Activated T-cell treated with anti-CD3 and anti-CD28 coated beads for 1 hour (primary cell): ENCODE data around the gene SSTR5.
"Not testable (repeated sequence)": the region's sequence is repeated elsewhere in the genome, so short reads cannot be mapped to it uniquely, and the experiment has no call there.

Experiments
- DNase-seq: peaks from one replicate; pipeline ENCODE4 v3.0.0-alpha.2; 2020; ENCODE audit warnings: low read depth

Gene SSTR5

DNA sequence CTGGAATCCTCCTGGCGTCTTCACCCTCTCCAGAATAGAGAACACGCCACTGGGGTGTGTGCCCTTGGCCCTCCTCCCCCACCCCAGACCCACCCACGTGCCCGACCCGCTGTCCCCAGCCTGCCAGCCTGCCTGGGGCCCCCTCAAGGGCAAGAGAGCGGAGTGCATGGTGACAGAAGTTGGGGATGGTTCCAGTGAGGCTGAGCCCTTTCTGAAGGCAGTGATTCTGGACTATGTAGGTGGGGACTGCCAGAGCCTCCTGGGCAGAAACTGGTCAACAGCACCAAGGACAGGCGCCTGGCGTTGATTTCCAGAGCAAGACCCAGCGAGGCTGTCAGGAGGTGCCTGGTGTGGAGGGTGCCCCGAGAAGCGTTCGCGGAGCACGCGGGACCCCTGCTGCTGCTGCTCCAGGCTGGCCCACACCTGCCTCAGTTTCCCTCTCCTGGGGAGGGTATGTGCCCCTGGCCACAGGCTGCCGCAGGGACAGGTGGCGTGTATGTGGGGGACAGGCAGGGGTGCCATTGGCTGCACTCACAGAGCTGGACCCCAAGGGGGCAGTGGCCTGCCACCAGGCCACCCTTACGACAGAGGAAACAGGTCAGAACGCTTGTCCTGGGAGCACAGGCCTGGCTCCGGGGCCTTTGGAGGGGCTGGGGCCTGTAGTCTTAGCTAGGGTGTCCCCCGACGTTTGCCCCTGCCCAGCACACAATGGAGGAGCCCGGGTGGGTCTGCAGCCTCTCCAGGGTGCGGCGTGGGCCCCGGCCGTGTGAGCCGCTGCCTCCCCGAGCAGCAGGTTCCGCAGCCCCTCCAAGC, 1.2 kb downstream of the SSTR5 start:
- no peak for DNase-seq

DNA sequence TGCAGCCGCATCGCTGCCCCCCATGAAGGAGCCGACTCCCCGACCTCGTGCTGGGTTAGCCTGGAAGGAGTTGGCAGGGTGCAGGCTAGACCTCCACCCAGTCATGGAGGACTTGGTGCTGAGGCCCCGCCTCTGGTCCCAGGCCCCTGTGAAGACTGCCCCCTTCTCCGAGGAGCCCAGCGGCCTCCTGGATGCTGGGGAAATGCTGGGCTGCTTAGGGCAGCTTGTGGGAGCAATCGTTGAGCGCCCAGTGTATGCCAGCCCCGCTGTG, 1.8 kb downstream of the SSTR5 start:
- DNase-seq, result no peak

DNA sequence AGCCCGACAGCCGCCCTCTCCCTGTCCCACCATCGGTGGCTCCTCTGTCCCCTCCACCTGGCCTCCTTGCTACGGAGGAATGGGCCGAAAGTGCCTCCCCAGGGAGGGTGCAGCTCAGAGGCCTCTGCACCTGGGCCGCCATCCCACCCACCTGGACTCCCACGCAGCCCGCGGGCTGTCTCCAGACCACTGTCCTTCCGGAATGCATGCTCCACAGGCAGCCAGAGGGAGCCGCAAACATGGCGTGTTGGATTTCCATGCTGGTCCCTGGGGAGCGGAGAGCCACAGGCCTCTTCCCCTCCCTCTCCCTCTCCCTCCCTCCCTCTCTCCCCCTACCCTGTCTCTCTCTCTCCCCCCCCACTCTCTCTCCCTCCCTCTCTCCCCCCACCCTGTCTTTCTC, 3.0 kb downstream of the SSTR5 start:
- no peak for DNase-seq

DNA sequence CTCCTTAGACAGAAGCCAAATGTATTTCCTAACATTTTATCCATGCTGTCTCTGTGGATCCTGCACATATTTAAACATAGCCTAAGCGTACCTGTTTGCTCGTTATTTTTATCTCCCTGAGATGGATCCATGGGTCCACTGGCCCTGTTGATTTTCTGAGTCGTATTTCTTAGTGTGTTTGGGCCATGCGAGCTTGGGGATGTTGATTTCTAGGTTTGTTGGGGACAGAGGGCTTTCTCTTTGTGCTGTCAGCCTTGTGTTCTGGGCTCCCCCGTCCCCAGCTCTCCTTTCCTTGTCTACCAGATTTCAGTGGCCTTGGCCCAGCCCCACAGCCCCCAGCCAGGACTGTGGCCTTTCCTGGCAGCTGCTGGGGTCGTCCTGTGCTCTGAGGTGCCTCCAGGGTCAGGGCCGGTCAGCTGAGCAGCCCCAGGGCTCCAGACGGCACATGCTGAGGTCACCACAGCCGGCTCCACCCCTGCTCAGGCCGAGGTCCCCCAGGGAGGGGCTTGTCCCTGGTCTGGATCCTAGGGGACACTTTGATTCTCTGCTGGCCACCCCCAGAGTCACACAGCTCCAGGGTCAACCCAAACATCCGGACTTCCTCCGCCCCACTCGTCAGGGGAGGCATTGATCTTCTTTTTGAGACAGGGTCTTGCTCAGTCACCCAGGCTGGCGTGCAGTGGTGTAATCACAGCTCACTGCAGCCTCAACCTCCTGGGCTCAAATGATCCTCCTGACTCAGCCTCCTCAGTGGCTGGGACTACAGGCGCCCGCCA, 4.4 kb downstream of the SSTR5 start:
- no peak for DNase-seq

DNA sequence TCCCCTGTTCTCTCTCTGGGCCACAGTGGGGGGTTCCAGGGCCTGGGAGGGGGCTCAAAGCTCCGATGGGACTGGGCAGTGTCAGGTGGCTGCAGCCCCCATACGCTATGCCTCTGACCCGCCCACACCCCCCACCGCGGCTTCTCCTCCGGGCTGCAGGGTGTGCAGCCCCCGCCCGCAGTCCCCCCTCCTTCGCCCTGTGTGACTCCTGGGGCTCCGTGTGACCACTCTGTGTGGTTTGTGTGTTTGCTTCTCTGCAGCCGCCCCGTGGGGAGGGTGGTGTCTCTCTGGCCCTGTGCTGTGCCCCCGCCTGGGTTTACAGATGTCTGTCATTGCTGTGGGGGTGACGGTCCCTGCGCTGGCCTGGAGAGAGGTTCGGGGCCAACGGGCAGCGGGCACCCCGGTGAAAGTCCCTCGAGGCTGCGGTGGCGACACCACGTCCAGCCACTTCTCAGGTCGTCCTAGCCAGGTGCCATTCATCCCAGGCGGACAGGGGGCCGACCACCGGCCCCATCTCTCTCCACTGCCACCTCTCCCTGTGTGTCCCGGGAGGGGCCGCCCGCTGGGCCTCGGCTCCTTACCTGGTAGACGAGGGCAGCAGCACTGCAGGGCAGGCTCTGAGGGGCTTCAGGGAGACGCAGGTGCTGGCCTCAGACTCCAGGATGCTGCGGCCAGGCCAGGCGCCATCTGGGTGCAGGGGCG, 5.5 kb downstream of the SSTR5 start:
- no peak for DNase-seq

DNA sequence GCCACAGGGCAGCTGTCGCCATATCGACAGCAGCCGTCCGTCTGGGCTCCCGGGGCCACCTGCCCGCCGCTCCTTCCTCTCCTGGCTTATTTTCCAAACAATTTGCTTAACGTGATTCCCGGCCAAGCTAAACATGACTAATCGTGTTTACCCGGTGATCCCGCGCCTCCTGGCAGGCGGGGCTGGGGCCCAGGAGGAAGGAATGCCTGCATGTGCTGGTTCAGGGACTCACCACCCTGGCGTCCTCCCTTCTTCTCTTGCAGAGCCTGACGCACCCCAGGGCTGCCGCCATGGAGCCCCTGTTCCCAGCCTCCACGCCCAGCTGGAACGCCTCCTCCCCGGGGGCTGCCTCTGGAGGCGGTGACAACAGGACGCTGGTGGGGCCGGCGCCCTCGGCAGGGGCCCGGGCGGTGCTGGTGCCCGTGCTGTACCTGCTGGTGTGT, 6.1 kb downstream of the SSTR5 start:
- no peak for DNase-seq

DNA sequence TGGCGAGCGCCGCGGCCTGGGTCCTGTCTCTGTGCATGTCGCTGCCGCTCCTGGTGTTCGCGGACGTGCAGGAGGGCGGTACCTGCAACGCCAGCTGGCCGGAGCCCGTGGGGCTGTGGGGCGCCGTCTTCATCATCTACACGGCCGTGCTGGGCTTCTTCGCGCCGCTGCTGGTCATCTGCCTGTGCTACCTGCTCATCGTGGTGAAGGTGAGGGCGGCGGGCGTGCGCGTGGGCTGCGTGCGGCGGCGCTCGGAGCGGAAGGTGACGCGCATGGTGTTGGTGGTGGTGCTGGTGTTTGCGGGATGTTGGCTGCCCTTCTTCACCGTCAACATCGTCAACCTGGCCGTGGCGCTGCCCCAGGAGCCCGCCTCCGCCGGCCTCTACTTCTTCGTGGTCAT, 6.8 kb downstream of the SSTR5 start:
- DNase-seq, result no peak

DNA sequence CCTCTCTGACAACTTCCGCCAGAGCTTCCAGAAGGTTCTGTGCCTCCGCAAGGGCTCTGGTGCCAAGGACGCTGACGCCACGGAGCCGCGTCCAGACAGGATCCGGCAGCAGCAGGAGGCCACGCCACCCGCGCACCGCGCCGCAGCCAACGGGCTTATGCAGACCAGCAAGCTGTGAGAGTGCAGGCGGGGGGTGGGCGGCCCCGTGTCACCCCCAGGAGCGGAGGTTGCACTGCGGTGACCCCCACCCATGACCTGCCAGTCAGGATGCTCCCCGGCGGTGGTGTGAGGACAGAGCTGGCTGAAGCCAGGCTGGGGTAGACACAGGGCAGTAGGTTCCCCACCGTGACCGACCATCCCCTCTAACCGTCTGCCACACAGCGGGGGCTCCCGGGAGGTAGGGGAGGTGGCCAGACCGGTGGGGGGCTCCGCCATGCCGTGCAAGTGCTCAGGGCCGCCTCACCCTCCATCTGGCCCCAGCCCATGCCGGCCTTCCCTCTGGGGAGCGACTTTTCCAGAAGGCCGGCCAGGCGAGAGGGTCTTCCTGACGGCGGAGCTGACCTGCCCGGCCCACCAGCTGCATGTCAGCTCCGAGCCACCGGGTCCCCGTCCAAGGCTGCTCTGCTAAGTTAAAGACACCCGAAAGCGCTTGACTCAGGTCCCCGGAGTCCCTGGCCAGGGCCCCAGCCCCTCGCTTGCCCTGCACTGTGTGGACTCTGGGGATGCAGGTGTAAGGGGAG, 7.4 kb downstream of the SSTR5 start:
- no peak for DNase-seq

DNA sequence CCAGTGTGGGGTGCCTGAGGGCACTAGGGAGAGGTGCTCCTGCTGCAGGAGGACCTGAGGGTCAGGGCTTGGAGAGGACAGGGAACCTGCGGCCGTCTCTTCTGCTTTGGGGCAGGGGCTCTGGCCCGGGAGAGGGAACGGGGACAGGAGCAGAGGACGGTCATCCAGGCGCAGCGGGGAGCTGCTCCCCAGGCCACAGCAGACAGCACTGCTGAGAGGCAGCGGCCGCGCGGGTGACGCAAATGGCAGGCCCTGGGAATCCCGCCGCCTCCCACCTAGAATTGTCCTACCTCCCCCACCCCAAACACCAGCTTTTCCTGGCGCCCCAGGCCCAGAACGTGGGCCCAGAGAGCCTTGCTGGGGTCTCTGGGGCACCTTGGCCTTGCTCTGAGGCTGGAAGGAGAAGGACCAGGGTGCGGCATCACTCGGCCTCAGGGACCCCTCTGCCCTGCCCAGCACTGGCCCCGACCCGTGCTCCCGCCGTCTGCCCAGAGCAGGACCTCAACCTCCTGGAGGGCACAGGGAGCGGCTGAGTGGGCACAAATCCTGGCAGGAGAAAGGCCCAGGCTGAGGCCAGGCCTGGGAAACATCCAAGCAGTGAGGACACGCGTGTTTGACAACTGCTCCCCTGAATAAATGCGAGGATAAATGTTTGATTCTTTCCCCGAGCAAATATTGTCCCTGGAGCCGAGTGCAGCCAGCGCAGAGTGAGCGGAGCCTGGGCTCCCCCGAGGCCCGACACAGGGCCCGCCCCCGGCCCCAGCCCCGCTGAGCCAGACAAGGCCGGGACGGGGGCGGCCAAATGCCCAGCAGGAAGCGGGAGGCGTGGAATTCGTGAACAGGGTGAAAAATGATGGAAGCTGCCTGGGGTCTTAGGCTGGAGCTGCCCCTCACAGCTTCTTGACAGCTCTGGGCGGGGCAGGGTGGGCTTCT, 8.5 kb downstream of the SSTR5 start:
- DNase-seq, result no peak

DNA sequence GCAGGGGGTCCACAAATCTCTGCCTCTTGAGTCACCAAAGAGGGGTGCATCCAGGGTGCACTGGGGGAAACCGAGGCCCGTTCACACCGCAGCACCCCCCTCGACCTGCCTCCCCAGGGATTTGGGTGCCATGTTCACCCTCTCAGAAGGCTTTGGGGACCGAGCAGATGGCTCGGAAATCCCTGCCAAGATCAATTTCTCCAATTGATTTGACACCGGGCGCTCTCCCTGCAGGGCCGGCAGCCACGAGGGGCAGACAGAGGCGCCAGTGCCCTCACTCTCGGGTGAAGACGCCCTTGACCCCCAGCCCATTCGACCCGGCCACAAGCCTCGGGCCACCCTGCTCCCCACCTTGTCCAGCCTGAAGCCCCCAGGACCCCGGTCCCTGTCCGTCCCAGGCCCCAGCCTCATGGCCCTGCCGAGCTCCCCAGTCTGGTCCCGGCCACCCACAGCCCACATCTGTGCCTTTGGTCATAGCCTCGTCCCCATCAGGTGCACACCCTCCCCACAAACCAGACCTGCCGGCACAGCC, 9.3 kb downstream of the SSTR5 start:
- no peak for DNase-seq

DNA sequence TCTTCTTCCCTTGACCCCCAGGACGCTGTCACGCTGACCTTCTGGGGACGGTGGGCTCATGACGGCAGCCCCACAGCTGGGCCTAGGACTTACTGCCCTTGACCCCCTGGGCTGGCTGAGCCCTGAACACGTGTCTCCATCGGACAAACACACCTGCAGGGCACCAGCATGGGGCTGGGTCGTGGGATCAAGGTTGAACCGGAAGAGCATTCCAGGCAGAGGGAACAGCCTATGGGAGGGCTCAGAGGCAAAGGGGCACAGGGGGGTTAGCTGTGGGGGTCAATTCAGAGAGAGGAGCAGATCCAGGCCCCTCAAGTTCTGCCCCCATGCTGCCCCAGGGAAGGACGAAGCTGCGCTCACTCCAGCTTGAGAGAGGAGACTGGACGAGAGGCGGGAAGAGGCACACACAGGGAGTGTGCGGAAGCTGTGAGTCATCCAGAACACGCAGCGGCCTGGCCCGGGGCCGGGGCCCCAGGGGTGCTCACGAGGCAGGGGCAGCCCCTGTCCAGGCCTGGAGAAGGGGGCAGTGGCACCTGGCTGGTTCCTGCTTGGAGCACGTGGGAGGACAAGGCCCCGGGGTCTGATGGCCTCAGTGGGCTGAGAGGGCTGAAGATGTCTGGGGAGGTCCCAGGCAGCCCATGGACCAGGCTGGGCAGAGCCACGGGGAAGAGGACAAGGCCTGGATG, 9.9 kb downstream of the SSTR5 start:
- DNase-seq, result no peak

DNA sequence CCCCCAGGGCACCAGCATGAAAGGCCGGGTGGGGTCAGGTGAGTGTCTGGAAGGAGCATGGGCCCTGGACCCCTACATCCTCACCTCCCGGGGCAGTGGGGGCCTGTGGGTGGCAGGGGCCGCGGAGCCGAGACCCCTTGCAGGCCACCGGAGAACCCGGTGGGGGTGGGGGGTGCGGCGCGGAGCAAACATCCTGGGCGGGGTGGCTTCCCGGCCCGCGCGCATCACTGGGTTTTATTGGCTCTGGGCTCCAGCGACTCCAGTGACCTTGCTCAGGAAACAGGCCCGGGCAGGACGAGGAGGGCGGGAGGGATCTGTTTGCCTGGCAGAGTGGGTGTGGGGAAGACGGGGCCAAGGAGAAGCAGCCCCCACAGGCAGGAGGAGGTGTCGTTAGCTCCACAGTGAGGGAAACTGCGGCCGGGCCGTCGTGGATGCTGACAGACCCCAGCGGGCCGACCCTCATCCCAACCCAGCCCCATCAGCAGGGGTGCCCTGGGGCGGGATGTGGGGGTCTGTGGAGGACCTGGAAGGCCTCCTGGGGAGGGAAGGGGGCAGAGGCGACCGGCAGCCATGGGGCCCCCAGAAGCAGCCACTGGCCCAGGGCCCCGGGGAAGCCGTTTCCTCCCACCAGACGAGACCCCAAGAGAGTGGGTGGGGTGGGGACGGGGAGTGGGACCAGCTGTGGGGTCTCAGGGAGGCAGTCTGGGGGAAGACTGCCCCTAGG, 10.6 kb downstream of the SSTR5 start:
- DNase-seq, result no peak

DNA sequence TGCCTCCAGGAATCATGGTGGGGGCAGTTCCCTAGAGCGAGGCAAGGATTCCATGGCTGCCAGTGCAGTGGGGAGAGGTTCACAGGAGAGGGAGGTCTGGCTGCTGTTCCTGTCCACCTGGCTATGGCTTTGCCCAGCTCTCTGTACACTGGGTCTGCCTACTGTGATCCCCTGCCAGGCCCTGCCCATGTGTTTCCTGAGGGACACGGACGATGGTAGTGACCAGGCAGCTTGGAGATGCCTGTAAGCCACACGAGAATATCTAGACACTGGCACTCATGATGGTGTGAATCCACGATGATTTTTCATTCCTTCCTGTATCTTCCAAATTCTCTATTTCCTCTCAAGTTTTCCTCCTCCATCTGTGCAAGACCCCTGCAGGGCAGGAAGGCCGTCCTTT, 12.4 kb downstream of the SSTR5 start:
- DNase-seq, result no peak

DNA sequence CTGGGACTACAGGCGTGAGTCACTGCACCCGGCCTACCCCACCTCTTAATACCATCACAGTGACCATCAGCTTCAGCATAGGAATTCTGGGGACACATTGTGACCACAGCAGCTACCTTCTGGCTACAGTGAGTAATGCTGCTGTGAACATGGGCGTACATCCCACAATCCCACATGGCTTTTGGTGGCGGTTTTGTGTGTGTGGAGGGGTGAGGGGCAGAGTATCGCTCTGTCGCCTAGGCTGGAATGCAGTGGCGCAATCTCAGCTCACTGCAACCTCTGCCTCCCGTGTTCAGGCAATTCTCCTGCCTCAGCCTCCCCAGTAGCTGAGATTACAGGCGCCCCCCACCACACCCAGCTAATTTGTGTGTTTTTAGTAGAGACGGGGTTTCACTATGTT, 13.9 kb downstream of the SSTR5 start:
- not testable (repeated sequence) for DNase-seq

DNA sequence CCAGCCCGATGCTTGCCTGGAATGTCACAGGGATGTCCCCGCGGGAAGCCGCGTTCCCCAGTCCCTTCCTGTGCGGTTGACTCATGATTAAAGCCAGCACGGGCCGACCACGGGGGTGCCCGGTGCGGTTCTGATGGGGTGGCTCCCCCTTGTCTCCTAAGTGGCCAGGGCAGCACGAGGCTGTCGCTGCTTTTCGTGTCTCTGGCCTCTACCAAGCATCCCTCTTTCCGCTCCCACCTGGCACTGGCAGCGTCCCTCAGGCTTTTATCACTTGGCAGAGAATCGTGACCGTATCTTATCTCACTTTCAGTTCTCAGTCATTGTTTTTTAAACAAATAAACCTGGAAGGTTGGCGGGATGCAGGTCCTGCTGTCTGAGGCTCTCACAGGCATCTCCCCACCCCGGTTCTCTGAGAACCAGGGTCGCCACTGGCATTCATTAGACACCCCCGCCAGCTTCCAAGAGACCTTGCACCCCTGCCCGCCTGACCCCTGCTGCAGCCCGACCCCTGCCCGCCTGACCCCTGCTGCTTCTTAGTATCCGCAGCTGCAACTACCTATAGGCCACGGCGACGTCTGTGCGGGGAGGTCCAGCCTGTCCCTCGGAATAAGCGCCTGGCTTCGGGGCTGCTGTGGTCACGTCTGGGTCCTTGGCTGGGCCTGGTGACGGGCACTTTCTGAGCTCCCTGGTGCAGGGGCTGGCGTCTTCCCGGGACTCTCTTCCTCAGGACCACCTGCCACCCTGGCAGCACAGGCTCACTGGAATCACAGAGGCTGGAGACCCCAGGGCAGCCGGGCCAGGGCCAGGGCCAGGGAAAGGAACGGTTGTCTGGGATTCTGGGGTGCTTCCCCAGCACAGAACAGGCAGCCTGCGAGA, 16.0 kb downstream of the SSTR5 start:
- no peak for DNase-seq

DNA sequence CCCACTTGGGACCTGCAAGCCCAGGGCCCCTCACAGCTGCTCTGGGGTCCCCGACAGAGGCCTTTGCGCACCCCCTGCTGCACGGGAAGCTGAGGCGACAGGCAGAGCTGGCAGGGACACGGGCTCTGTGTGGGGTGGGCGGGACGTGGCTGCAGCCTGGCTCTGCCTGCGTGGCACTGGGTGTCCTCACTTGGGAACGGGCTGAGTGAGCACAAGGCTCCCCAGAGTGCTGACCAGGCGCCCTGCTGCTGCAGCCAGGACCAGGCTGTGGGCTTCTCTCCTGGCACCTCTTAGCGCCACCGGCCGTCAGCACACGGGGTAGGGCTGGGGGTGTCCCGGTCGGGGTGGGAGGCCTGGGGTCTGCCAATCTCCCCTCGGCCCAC, 16.9 kb downstream of the SSTR5 start:
- DNase-seq, result no peak

DNA sequence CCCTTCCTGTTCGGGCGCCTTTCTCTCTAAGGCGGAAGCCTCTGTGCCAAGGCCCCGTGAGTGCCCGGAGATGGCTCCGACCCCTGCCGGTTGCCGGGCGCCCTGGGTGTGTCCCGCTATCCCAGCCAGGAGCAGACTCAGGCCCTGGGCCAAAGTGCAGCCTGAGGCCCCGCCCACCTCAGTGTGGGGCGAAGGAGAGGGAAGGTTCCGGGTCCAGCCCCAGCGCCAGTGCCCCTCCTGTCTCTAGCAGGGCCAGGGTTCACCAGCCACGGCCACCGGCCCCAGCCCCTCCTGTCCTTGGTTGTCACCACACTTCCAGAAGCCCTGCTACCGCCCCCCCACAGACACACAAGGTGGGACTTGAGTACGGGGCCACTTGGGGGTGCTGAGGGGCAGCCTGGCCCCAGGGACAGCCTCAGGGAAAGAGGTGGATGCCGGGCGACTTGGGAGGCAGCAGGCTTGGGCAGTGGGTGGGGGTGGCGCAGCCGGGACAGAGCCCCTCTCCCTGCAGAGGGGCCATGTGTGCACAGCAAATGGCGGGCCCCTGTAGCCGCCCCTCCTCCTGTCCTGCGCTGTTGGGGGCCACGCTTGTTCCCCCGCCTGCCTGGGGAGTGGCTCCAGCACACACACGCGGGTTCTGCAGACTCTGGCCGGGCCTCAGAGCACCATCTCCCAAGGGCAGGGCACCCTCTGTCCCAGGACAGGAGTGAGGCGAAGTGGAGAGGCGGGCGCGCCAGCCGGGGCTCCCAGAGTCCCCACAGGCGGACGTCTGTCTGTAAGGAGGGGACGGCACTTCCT, 17.5 kb downstream of the SSTR5 start:
- DNase-seq, result no peak
